Activated CD4-positive, alpha-beta T cell treated with anti-CD3 and anti-CD28 coated beads, Interleukin-10, Interleukin-2, amounts not matched to agents 100 ng/mL and 50 ng/mL, durations not matched to agents 16 hours and 8 hours (primary cell): ENCODE data around the gene PDLIM5.
"Not testable (repeated sequence)": the region's sequence is repeated elsewhere in the genome, so short reads cannot be mapped to it uniquely, and the experiment has no call there.

Experiments
- DNase-seq: peaks from one replicate; pipeline ENCODE4 v3.0.0-alpha.2; 2020

The PDLIM5 gene, protein sequence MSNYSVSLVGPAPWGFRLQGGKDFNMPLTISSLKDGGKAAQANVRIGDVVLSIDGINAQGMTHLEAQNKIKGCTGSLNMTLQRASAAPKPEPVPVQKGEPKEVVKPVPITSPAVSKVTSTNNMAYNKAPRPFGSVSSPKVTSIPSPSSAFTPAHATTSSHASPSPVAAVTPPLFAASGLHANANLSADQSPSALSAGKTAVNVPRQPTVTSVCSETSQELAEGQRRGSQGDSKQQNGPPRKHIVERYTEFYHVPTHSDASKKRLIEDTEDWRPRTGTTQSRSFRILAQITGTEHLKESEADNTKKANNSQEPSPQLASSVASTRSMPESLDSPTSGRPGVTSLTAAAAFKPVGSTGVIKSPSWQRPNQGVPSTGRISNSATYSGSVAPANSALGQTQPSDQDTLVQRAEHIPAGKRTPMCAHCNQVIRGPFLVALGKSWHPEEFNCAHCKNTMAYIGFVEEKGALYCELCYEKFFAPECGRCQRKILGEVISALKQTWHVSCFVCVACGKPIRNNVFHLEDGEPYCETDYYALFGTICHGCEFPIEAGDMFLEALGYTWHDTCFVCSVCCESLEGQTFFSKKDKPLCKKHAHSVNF

DNA sequence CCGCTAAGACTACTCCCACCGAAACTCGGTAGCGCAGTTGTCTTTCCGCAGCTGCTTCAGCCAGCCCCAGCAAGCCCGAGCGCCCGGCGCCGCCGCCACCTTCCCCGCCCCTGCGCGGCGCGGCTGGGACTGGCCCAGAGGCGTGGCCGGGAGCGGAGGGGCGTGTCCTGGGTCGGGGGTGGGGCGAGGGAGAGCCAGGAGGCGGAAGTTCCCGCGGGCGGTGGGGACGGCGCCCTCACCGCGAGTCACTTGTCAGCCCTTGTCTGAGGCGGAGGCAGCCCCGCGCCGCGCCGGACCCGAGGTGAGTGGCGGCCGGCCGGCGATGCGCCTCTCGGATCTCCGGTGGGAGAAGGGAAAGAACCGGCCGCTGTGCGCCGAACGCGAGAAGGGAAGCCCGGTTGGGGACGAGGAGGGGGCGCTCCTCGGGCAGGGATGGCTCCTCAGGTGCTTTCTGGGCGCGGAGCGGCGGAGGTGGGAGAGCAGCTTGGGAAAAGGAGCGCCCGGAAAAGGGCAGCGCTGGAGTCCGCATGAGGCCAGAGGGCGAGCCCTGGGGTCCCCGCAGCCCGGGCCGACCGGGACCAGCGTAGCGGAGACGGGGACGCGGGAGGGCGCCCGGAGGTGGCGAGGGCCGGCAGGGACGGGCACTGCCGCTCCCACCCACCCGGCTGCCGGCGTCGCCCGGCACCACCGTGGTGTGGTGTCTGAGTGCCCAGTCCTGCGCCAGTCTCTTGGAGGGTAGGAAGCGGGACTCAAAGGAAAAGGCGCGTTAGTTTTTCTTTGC lies at the start of gene PDLIM5:
Gene PDLIM5 (plus strand): TSS at position 248 of the 781 bp plus-strand sequence. CDS start 3,347 bp downstream, outside the sequence.
- DNase-seq, result peak; percentile 92

DNA sequence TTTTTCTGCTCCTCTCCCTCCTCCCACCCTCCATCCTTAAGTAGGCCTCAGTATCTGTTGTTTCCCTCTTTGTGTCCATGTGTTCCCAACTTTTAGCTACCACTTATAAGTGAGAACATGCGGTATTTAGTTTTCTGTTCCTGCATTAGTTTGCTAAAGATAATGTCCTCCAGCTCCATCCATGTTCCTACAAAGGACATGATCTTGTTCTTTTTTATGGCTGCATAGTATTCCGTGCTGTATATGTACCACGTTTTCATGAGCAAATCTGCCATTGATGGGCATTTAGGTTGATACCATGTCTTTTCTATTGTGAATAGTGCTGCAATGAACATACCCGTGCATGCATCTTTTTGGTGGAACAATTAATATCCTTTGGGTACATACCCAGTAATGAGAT lies 49.3 kb upstream of the PDLIM5 start:
- DNase-seq, result not testable (repeated sequence)

DNA sequence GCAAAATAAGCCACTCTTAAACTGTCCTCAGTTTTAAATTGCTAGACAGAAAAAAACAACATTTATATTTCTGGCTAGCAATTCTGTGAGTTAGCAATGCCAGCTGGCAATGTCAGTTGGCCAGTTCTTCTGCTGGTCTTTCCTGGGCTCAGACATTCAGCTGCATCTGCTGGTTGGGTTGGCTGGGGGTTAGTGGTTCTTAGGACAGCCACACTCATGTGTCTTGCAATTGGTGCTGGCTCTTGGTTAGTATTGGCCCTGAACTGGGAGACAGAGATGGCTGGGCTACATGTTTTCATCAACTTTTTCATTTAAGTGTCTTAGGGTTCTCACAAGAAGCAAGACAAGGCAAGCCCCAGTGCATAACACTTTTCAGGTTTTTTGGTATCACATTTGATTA lies 48.0 kb upstream of the PDLIM5 start:
- no peak for DNase-seq

GRCh38 chr4:94406668-94407437 lies 44.9 kb upstream of the PDLIM5 start:
- DNase-seq, result peak; percentile 68

GRCh38 chr4:94407846-94408245 lies 43.9 kb upstream of the PDLIM5 start:
- DNase-seq, result no peak

GRCh38 chr4:94408549-94409374 lies 43.0 kb upstream of the PDLIM5 start:
- DNase-seq, result no peak

- no peak for DNase-seq
Observed at GRCh38 chr4:94409375-94409679, 42.4 kb upstream of the PDLIM5 start.

DNA sequence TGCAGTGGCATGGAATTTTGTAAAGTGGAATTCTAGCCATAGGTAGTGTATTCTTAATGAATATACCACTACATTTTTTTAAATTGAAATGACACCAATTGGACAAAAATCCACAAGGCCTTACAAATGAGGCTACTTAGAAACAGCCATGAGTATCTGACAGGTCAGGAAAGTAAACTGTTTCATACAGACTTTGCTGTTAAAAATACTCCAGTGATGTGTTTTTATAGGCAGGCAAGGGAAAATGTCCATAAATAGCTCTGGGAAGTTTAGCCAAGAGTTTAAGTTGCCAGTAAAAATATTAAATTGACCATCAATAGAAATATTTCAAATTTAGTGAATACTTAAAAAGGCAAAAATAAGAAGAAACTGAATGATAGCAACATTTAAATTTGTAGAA lies 41.8 kb upstream of the PDLIM5 start:
- DNase-seq, result no peak

- no peak for DNase-seq
Observed at GRCh38 chr4:94410678-94411206, 41.0 kb upstream of the PDLIM5 start.

DNA sequence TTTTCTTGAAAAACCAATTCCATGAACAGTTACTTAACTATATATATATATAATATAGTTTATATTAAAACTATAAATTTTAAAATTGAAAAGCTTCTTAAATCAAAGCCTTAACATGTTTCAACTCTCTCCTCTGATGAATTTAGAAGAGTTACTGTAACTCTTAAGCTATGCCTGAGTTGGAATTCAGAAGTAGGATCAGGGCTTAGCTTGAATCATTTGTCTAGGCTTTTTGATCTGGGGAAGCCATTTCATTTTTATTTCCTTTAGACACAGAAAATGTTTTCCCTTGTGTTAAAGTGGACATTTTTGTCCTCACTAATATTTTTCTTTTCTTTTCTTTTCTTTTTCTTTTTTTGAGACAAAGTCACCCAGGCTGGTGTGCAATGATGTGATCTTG lies 40.4 kb upstream of the PDLIM5 start:
- no peak for DNase-seq

GRCh38 chr4:94412019-94412657 lies 39.6 kb upstream of the PDLIM5 start:
- DNase-seq, result no peak

- DNase-seq, result no peak
Observed at GRCh38 chr4:94412658-94413038, 39.1 kb upstream of the PDLIM5 start.

- no peak for DNase-seq
Observed at GRCh38 chr4:94413085-94413840, 38.5 kb upstream of the PDLIM5 start.

DNA sequence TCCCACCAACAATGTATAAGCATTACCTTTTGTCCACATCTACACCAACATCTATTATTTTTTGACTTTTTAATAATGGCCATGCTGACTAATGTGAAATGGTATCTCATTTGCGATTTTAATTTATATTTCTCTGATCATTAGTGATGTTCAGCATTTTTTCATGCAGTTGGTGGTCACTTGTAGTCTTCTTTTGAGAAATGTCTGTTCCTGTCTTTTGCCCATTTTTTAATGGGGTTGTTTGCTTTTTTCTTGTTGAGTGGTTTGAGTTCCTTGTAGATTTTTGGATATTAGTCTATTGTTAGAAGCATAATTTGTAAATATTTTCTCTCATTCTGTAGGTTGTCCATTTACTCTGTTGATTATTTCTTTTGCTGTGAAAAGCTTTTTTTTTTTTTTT lies 36.8 kb upstream of the PDLIM5 start:
- no peak for DNase-seq

DNA sequence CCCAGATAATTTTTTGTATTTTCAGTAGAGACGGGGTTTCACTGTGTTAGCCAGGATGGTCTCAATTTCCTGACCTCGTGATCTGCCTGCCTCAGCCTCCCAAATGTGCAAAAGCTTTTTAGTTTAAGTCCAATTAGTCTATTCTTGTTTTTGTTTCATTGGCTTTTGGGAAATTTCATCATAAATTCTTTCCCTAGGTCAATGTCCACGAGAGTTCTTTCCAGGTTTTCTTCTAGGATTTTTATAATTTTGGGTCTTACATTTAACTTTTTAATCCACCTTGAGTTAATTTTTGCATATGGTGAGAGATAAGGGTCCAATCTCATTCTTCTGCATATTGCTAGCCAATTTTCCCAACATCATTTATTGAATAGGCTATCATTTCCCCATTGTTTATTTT lies 36.3 kb upstream of the PDLIM5 start:
- no peak for DNase-seq

DNA sequence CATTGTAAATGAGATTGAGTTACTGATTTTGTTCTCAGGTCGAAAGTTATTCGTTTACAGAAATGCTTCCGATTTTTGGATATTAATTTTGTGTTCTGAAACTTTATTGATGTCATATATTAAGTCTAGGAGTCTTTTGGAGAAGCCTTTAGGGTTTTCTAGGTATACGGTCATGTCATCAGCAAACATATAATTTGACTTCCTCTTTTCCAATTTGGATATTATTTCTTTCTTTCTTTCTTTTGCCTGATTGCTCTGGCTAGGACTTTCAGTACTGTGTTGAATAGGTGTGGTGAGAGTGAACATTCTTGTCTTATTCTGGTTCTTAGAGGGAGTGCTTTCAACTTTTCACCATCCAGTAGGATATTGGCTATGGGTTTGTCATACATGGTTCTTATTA lies 35.4 kb upstream of the PDLIM5 start:
- no peak for DNase-seq

DNA sequence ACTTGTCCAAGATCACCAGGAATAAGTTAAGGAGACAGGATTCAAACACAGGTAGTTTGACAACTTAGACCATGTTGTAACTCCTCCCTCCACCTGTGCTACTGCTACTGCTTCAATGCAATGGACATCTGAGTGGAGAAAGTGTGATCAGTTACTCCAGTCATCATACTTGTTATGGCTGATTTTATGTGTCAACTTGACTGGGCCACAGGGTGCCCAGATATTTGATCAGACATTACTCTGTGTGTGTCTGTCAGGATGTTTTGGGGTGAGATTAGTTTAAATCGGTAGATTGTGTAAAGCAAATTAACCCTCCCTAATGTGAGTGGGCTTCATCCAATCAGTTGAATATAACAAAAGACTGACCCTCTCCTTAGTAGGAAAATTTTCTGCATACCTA lies 34.8 kb upstream of the PDLIM5 start:
- no peak for DNase-seq

- no peak for DNase-seq
Observed at GRCh38 chr4:94419549-94419948, 32.2 kb upstream of the PDLIM5 start.

- no peak for DNase-seq
Observed at GRCh38 chr4:94419956-94420355, 31.8 kb upstream of the PDLIM5 start.

DNA sequence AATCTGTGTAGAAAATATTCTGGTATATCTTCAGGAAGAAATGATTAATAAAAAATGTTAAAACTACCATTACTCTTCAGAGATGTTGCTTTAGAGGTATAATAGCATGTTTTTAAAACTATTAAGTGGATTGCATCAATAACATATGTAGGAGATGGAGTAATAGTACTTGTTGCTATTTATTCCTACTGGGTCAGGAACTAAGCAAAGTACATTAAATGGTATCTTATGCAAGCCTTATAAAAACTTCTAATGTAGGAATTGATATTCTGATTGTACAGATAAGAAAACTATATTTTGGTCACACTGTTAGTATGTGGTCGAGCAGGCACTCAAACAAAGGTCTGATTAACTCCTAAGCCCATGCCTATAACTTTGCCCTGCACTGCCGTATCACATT lies 31.4 kb upstream of the PDLIM5 start:
- DNase-seq, result no peak

GRCh38 chr4:94426783-94427182 lies 25.0 kb upstream of the PDLIM5 start:
- no peak for DNase-seq
